Activated B cell treated with CpG ODN at 0.5 μM for 24 hours (primary cell): ENCODE measurements around the gene LCOR. TPM values are rescaled to one million over a fixed set of nuclear protein-coding genes. Genes with fewer than 3 reads are reported as not detected.

Experiments
- ATAC-seq: fragments of 200-7000 bp; cut with Tn5 transposase; one replicate; pipeline ENCODE4 v1.10.0; 2021; ENCODE audit warnings: low read depth, mild to moderate bottlenecking, moderate library complexity
- CTCF ChIA-PET: fragments of 350-600 bp; sonication (Branson Sonifier 250); formaldehyde crosslinking; loops from one replicate; lab custom pipeline; 2021; ENCODE audit warnings: antibody characterized with exemption; lab: Charles Lee
- POLR2A ChIA-PET: fragments of 350-600 bp; sonication (Branson Sonifier 250); formaldehyde crosslinking; loops from one replicate; lab custom pipeline; 2021; ENCODE audit warnings: antibody characterized with exemption; lab: Charles Lee
- DNase-seq: peaks from one replicate; pipeline ENCODE4 v3.0.0; 2022
- H3K27ac Mint-ChIP-seq: one replicate; pipeline ENCODE4 v1.8.0; 2020; ENCODE audit warnings: mixed read lengths
- H3K27me3 Mint-ChIP-seq: one replicate; pipeline ENCODE4 v1.8.0; 2021; ENCODE audit warnings: mixed read lengths
- H3K36me3 Mint-ChIP-seq: one replicate; pipeline ENCODE4 v1.8.0; 2021; ENCODE audit warnings: low read depth, mixed read lengths
- H3K4me1 Mint-ChIP-seq: one replicate; pipeline ENCODE4 v1.8.0; 2021; ENCODE audit warnings: mixed read lengths
- H3K4me3 Mint-ChIP-seq: one replicate; pipeline ENCODE4 v1.8.0; 2020; ENCODE audit warnings: mild to moderate bottlenecking, mixed read lengths
- H3K9me3 Mint-ChIP-seq: one replicate; pipeline ENCODE4 v1.8.0; 2020; ENCODE audit warnings: mixed read lengths
- CTCF ChIP-seq: fragments of 200-600 bp; IDR thresholded peaks from one replicate; pipeline ENCODE4 v1.8.0; 2022; ENCODE audit warnings: antibody characterized with exemption, mild to moderate bottlenecking
- intact Hi-C: fragments of 100-400 bp; cut with micrococcal nuclease; formaldehyde crosslinking; loops from one replicate; pipeline ENCODE4 v1.15.1; 2024
- total RNA-seq: library from RNA; stranded (reverse); gene quantifications from 2 replicates; pipeline ENCODE4 v1.2.3, GENCODE V29; 2022

The LCOR gene
- total RNA-seq, 1 donor from 2014 or later = 54.9 TPM

GRCh38 chr10:97042716-97043562, 210.8 kb downstream of the LCOR start:
- Mint-ChIP-seq H3K4me1 (peaks cover 3% of the 10 kb centered on the region), H3K4me3 (no peak overlapping the region), H3K36me3 (no peaks in the 10 kb centered on the region), H3K9me3 (peaks cover 2% of the 10 kb centered on the region), H3K27me3 (no peaks in the 10 kb centered on the region), H3K27ac (no peak overlapping the region)
- DNase-seq (no peak), ATAC-seq (no peak)
- CTCF ChIA-PET = no interaction called here
- POLR2A ChIA-PET = no interaction called here
- TF ChIP-seq CTCF = no peak
- intact Hi-C loops = no loop called here

GRCh38 chr10:97043563-97043855, 211.4 kb downstream of the LCOR start:
- Mint-ChIP-seq H3K4me1 (no peaks in the 10 kb centered on the region), H3K27ac (no peak overlapping the region), H3K36me3 (no peaks in the 10 kb centered on the region), H3K27me3 (peaks cover under 1% of the 10 kb centered on the region), H3K4me3 (no peak overlapping the region), H3K9me3 (peaks cover 2% of the 10 kb centered on the region)
- ChIA-PET POLR2A (no interaction called here), CTCF (no interaction called here)
- no peak for TF ChIP-seq CTCF
- DNase-seq (no peak), ATAC-seq (no peak)
- intact Hi-C loops = no loop called here

Other genes with a start within 250 kb of the LCOR start
- 61.7 and 62.7 TPM in 2 replicates for gene TM9SF3, start 245.3 kb upstream of the LCOR start, total RNA-seq
- 156 and 157 TPM in 2 replicates for gene PIK3AP1, start 111.8 kb upstream of the LCOR start, total RNA-seq